NCI-H774 (cell line): ENCODE measurements around the gene METTL9.
"Not testable (repeated sequence)": the region's sequence is repeated elsewhere in the genome, so short reads cannot be mapped to it uniquely, and the experiment has no call there.

Experiments
- DNase-seq: peaks from one replicate; lab custom pipeline; 2025; lab: John Stamatoyannopoulos, UW

The METTL9 gene

DNA sequence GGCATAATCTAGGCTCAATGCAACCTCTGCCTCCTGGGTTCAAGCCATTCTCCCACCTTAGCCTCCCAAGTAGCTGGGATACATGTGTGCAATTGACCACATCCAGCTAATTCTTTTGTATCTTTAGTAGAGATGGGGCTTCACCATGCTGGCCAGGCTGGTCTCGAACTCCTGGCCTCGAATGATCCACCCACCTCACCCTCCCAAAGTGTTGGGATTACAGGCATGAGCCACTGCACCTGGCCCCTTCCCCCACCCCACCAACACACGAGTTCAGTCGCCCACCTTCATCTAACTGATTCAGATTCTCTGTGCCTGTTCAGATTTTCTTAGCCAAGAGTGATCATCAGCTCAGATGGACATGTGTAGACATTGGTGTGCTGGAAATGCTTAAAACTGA lies 25.0 kb upstream of the METTL9 start:
- DNase-seq = no peak

DNA sequence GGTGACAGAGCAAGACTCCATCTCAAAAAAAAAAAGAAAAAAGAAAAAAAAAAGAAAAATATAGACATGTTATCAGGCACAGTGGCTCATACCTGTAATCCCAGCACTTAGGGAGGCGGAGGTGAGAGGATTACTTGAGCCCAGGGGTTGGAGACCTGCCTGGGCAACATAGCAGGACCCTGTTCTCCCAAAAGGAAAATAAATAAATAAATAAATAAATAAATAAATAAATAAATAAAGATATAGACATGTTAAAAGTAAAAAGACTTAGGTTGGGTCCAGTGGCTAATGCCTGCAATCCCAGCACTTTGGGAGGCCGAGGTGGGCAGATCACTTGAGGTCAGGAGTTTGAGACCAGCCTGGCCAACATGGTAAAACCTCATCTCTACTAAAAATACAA lies 23.1 kb upstream of the METTL9 start:
- DNase-seq = not testable (repeated sequence)

DNA sequence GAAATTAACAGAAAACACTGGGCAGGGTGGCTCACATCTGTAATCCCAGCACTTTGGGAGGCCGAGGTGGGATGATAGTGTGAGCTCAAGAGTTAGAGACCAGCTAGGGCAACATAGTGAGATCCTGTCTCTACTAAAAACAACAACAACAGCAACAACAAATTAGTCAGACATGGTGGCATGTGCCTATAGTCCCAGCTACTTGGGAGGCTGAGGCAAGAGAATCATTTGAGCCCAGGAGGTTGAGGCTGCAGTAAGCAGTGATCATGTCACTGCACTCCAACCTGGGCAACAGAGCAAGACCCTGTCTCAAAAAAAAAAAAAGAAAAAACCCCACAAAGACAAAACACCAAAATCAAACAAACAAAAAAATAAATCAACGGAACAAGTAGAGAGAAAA lies 21.9 kb upstream of the METTL9 start:
- DNase-seq = not testable (repeated sequence)

DNA sequence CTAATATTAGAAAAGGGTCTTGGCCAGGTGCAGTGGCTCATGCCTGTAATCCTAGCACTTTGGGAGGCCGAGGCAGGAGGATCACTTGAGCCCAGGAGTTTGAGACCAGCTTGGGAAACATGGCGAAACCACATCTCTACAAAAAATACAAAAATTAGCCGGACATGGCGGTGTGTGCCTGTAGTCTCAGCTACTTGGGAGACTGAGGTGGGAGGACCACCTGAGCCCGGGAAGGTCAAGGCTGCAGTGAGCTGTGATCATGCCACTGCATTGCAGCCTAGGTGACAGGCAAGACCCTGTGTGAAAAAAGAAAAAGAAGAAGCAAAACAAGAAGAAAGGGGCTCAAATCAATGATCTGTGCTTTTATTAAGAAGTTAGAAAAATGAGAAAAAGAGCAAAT lies 21.1 kb upstream of the METTL9 start:
- DNase-seq = not testable (repeated sequence)

DNA sequence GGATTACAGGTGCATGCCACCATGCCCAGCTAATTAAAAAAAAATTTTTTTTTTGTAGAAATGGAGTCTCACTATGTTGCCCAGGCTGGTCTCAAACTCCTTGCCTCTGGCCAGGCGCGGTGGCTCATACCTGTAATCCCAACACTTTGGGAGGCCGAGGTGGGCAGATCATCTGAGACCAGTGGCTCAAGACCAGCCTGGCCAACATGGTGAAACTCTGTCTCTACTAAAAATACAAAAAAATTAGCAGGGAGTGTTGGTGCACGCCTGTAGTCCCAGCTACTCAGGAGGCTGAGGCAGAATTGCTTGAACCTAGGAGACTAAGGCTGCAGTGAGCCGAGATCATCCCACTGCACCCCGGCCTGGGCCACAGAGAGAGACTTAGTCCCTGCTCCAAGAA lies 19.2 kb upstream of the METTL9 start:
- DNase-seq = not testable (repeated sequence)

DNA sequence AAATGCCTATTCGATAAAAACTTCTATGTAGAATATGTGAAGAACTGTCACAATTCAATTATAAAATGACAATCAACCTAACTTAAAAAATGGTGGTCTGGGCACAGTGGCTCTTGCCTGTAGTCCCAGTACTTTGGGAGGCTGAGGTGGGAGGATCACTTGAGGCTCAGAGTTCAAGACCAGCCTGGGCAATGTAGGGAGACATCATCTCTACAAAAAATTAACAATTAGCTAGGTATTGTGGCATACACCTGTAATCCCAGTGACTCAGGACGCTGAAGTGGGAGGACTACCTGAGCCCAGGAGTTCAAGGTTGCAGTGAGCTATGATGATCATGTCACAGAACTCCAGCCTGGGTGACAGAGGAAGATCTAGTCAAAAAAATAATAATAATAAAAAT lies 18.6 kb upstream of the METTL9 start:
- DNase-seq = no peak

DNA sequence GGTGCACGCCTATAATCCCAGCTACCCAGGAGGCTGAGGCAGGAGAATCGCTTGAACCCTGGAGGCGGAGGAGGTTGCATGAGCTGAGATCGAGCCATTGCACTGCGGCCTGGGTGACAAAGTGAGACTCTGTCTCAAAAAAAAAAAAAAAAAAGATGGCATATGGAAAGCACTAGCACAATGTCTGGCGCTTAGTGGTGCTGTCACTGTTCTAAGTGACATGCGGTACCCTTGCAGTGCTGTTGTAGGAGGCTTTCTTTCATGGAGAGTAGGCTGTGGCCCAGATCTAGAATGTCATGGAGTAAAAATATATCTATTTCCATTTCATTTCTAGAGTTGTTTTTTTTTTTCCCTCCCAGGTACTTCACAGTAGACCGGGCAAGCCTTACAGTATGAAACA lies 14.6 kb upstream of the METTL9 start:
- DNase-seq = no peak

DNA sequence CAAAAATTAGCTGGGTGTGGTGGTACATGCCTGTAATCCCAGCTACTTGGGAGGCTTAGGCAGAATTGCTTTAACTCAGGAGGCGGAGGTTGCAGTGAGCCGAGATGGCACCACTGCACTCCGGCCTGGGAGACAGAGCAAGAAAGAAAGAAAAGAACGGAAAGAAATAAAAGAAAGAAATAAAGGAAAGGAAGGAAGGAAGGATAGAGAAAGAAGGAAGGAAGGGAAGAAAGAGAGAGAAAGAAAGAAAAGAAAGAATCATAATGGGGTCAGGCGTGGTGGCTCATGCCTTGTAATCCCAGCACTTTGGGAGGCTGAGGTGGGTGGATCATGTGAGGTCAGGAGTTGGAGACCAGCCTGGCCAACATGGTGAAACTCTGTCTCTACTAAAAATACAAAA lies 10.8 kb upstream of the METTL9 start:
- not testable (repeated sequence) for DNase-seq

DNA sequence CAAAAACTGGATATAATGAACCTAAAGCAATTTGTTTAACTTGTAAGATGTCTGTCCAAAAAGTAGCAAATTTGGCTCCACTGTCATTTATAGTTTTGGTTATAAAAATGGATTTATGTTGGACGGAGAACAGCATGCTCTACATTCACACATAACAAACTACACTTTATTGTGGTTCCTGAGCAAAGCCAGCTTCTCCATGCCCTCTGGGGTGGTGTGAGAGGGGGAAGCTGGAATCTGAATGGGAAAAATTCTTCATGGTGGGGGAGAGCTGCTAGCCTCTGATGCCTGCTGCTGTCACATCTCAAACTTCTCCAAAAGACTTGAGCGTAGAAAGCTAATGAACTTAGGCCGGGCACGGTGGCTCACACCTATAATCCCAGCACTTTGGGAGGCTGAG lies 9.8 kb upstream of the METTL9 start:
- no peak for DNase-seq

DNA sequence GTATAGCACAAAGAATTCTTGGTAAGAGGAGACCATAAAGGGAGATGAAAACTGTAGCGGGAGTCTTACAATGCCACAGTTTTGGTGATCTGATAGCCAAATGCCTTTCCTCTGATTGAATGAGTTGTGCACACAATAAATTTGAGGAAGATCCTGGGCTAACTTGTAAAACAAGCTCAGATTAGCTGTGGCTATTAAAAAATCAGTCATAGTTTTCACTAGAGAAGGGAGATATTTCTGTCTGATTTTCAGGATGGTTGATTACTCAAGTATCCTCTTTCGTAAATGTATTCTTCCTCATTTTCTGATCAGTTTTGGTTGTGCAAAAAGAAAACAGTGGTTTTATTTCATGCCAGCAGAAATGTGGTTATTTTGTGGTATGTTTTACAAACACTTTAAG lies 9.1 kb upstream of the METTL9 start:
- DNase-seq = no peak

DNA sequence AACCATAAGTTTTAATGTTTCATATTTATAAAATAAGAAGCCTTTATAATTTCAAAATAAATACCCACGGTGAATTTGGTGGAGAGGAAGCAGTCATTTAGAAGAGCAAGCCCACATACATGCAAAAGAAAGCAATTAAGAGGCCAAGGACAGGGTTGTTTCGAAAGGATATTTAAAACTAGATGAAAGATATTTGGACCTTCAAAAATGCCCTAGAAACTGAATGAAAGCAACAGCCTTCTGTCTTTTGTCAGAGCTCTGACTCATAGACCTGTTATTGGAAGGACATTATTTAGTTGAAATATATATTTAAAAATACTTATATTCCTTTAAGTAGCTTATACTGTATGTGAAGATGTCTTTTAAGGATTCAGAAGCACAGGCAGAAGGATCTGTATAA lies 8.6 kb upstream of the METTL9 start:
- DNase-seq = no peak

DNA sequence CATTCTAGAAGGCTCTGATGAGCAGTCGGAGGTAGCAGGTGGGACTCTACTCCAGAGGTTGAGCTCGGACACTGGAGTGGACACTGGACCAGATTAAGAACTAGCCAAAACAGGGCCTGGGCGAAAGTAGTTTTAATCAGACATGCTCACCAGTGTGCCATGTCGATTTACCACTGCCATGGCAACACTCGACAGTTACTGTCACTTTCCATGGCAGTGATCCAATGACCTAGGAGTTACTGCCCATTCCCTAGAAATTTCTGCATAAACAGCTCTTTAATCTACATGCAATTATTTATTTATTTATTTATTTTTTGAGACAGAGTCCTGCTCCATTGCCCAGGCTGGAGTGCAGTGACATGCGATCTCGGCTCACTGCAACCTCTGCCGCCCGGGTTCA lies 7.2 kb upstream of the METTL9 start:
- DNase-seq = no peak

DNA sequence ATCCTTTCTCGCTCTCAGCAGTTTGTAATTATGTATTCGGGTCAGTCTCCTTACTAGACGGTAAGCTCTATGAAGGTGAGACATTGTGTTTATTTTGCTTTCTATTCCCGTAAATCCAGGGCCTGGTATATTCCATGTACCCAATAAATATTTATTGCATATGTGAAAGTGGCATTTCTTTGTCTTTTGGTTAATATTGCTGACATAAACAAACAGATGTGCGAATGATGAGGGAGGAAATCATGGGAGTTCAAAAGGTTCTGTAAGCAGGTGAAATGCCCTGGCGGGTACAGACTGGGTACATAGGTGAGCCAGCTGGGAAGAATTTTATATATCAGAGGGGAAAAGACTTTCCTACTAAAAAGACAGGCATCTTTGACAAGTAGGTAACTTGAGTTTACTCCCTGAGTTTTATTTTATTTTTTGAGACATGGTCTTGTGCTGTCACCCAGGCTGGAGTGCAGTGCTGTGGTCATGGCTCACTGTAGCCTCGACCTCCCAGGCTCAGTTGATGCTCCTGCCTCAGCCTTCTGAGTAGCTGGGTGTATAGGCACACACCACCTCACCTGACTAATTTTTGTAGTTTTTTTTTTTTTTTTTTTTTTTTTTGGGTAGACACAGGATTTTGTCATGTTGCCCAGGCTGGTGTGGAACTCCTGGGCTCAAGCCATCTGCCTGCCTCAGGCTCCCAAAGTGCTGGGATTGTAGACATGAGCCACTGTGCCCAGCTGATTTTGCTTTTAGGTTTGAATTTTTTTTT lies 5.7 kb upstream of the METTL9 start:
- no peak for DNase-seq

DNA sequence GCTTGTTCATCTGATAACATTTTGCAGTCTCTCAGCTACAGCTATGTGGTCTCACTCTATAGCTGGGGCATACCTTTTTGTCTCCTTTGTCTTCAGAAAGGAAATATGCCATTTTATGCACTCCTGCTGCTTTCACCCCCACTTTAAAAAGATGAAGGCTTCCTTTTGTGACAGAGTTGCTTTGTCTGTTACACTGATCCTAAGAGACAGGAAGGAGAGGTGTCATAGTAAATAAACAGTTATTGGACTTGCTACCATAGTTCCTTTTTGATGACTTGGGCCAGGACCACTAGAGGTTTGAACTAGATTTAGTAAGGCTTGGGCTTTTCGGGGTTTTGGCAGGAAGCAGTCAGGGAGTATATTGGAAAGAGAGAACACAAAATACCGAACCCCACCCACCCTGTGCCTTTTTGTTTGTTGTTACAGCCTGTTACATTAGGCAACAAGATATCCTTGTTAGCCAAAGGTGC lies 1.8 kb upstream of the METTL9 start:
- DNase-seq = no peak

DNA sequence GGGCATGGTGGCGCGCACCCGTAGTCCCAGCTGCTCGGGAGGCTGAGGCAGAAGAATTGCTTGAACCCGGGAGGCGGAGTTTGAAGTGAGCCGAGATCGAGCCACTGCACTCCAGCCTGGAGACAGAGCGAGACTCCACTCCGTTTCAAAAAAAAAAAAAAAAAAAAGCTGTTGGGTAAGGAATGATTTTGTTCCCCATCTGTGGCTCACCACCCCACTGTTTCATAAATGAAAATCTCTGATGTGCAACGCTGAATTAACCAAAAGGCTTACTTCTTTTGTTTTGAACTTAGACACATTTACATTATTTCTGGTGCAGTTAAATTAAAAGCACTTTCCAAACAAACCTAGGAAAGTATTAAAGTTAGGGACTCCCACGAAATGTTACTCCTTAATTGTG lies 1.2 kb upstream of the METTL9 start:
- no peak for DNase-seq

DNA sequence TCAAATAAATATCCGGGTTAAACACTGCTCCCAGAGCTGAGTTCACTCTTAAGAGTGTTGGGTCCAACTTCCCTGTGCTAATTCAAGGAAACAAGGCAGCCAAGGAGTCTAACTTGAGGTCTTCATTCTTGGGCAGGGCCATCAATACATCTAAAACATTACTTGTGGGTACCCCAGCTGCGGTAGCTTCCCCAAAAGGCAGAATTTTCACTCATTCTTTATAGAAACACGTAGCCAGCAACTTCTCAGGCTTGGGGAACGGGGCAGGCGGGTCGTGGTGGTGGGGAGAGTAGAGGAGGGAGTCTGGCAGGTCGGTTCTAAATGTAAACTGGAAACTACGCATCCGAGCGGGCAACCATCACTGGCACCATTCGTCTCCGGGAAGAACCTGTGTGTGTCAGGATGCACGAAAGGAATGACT lies 666 bp upstream of the METTL9 start:
- no peak for DNase-seq

DNA sequence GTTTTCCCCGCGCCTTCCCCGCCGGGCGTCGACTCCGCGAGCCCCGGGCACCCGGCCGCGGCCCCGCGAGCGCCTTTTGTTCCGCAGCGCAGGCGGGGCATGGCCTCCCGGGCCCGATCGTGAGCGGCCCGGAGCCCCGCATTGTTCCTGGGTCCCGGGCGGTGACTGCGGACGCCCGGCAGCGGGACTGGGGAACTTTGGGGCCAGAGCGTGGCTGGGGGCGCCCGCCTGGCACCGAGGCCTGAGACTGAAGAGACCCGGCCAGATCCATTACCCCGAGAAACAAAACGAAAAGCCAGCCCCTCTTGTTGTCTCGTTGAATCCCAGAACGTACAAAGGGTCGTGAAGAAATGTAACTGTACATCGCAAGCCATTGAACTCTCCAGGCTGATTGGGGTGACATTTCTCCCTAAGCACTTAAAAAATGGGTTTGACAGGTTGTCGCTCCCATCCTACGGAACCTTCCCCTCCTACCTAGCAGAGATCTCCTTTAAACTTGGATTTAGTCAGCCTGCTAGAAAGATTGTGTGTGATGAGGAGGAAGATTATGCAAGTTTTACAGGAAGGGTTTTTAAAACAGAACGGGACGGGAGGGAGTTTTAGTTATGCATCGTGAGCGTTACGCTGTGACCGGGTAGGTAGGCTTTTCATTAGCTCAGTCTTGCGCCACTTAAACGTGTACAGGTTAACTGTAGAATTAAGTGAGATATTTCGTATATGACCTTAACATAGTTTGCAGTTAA lies 825 bp downstream of the METTL9 start:
- DNase-seq = no peak

DNA sequence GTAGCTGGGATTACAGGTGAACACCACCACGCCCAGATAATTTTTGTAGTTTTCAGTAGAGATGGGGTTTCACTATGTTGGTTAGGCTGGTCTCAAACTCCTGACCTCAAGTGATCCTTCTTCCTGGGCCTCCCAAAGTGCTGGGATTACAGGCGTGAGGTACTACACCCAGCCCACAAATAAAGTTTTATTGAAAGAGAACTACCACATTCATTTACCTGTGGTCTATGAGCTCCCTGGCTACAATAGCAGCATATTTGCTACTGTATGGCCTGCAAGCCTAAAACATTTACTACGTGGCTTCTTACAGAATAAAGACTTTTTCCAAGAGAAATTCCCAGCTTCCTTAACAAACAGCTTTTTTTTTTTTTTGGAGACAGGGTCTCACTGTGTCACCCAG lies 3.4 kb downstream of the METTL9 start:
- no peak for DNase-seq

DNA sequence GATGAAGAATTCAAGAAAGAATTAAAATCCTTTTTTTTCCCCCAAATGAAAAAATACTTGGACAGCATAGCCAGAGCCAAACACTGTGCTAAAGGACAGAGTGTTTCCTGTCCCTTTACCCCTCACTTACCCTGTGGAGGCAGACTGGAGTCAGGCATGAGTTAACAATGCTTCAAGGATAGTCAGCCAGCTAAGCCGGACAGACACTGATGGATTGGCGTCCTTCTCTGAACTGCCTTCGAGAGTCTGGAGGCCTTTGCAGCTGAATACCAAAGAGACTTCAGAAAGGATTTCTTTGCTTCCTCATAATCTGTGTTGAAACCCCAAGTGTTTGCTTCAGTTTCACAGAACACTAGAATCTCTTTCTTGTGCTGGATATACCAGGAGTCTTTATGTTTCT lies 4.6 kb downstream of the METTL9 start:
- DNase-seq = no peak

DNA sequence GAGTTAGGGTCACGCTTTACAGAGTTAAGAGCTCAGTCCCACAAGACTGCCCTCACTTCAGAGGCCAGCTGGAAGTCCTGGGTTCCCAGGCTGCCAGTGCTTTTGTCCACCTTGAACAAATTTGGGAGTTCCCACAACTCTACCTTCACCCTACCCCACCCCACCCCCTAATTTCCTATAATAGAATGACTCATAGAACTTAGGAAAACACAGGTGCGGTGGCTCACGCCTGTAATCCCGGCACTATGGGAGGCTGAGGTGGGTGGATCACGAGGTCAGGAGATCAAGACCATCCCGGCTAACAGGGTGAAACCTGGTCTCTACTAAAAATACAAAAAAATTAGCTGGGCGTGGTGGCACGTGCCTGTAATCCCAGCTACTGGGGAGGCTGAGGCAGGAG lies 6.5 kb downstream of the METTL9 start:
- not testable (repeated sequence) for DNase-seq

DNA sequence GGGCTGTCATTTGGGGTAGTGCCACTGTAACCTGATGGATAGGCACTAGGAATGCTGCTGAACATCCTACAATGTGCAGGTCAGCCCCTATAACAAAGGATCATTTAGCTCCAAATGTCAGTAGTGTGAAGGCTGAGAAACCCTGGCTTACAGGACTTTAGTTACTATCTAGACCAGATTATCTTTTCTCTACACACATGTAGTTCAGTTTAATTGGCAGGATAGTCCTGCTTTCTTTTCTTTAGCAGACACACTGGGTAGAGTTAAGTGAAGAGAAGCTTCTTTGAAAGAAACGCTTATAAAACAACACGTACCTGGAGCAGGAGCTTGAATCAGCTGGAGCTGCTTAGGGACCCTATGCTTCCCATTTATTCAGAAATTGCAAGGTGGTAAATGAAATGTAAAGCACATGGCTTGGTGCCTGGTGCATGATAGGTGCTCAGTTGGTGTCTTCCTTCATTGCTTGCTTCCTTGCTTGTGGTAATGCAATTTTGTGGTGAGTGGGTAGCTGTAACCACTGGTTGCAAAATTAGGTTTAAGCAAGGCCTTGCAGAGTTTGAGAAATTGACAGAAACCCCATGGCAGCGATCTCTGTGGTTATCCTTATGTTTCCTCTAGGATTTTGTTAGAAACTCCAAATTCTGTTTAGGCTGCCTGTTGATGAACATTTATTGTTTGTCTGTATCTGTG lies 9.4 kb downstream of the METTL9 start:
- DNase-seq = no peak

DNA sequence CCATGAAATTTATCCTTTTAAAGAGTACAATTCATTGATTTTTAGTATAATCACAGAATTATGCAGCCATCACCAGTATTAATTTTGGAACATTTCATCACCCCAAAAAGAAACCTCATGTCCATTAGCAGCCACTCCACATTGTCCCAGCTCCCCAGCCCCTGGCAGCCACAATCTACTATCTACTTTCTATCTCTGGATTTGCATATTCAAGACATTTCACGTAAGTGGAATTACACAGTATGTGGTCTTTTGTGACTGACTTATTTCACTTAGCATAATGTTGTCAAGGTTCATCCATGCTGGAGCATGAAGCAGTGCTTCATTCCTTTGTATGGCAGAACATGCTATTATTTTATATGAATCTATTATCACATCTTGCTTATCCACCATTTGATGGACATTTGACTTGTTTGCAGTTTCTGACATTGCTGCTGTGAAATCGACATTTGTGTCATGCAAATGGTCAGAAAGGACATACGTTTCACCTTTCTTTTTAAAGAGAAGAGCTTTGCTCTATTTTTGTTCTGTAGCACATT lies 10.7 kb downstream of the METTL9 start:
- no peak for DNase-seq

DNA sequence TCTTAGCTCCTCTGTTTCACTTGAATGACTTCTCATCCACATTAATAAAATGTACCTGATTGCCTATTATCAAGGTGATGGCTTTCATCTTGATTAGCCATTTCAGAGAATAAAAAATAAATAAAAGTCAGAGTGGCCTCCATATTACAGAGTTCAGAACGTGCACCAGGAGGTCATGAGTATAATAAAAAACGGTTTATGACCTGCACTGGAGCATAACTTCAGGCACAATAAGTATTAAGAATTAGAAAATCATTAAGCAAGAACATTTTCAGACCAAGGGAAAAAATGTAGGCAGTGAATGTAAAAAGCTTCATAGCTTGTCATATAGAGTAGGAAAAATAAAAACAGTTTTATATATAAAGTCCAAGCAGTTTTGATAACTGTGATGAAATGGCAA lies 11.4 kb downstream of the METTL9 start:
- DNase-seq = no peak
